GM12892 (cell line): ENCODE data around the gene SPPL2B.

Experiments used
- DNase-seq: peaks from one replicate; pipeline ENCODE4 v3.0.0; 2011; ENCODE audit not compliant: insufficient read length
- FAIRE-seq: peaks from 2 replicates; lab custom pipeline; 2011; peaks lifted over from hg19 to GRCh38; lab: Jason Lieb, UNC
- POLR2A ChIP-seq: IDR thresholded peaks from 2 replicates; pipeline ENCODE4 v1.6.1; 2011; ENCODE audit warnings: low read depth, low read length, control low read depth
- POLR2AphosphoS5 ChIP-seq: IDR thresholded peaks from 2 replicates; pipeline ENCODE4 v1.6.1; 2011; ENCODE audit warnings: low read depth, low read length, control low read depth
- TAF1 ChIP-seq: IDR thresholded peaks from 2 replicates; pipeline ENCODE4 v1.6.1; 2011; ENCODE audit warnings: low read depth, mild to moderate bottlenecking, control low read depth, low read length, borderline replicate concordance

Gene SPPL2B

DNA sequence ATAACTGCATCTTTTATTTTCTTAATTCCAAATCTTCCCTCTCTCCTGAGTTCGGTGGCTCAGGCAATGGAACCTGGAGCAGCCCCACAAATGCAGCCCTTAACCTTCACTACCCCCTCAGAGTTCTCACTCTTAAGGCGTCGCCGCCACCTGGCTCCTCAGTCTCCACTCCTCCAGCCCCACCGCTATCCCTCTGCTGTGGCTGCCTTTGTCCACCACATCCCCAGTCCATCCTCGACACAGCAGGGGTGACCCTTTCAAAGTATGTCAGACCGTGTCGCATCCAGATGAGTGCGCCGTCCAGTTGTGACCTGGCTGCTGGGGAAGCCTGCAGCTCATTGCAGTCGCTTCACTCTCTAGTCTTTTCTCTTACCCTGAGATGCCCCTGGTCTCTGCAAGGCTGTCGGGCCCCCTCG is 1.0 kb downstream of the SPPL2B start:
- TF ChIP-seq POLR2AphosphoS5 (no peak), POLR2A (no peak), TAF1 (no peak)
- DNase-seq = no peak
- no peak for FAIRE-seq

DNA sequence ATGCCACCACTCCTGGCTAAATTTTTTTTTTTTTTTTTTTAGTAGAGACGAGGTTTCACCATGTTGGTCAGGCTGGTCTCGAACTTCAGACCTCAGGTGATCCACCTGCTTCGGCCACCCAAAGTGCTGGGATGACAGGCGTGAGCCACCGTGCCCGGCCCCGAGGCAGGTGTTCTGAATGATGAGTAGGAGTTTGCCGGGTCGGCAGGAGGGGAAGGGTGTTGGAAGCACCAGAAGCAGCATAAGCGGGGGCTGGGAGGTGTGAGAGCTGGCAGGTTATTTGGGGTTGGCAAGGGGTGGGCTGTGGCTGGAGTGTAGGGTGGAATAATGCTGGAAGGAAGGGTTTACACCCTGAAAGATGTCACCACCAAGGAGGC is 1.8 kb downstream of the SPPL2B start:
- DNase-seq (no peak), FAIRE-seq (no peak)
- no peak for TF ChIP-seq TAF1
- no peak for TF ChIP-seq POLR2A
- TF ChIP-seq POLR2AphosphoS5 = no peak

- FAIRE-seq (no peak), DNase-seq (no peak)
- TF ChIP-seq TAF1 = no peak
- TF ChIP-seq POLR2AphosphoS5 = no peak
- TF ChIP-seq POLR2A = no peak
Observed at GRCh38 chr19:2330632-2331284, 2.3 kb downstream of the SPPL2B start.

DNA sequence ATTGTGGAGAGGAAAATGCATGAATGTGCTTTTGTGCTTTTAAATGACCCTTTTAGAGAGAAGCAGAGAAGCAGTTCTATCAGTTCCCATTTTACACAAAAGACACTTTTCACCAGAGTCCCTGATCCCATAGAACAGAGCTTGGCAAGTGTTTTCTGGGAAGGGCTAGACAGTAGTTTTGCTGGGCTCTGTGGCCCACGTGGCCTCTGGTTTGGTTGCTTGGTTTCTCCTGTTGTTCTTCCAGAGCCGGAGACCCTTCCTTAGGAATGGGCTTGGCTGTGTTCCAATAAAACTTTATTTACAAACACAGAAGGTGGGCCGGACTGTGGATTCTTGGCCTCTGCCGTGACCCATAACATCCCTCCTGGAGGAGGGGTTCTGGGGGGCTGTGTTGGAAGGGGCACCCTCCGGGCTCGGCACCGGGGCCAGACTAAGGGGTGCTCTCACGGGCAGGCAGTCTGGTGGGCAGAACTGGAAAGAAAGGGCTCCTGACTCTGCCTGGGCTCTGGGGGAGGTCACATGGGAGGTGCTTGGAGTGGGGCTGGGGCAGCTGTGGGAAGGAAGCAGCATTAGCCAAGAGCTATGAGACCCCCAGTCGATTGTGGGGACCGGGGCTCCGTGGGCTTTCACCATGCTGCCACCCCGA is 3.2 kb downstream of the SPPL2B start:
- TF ChIP-seq TAF1 = no peak
- TF ChIP-seq POLR2AphosphoS5 = no peak
- no peak for TF ChIP-seq POLR2A
- no peak for DNase-seq
- FAIRE-seq = no peak

- FAIRE-seq (peak; percentile 91), DNase-seq (peak; percentile 69)
- TF ChIP-seq POLR2AphosphoS5 (peak; percentile 64), TAF1 (no peak), POLR2A (peak; percentile 61)
Observed at GRCh38 chr19:2332341-2333026, 4.0 kb downstream of the SPPL2B start.

- FAIRE-seq (no peak), DNase-seq (no peak)
- TF ChIP-seq POLR2A (no peak), POLR2AphosphoS5 (no peak), TAF1 (no peak)
Observed at GRCh38 chr19:2333027-2333806, 4.7 kb downstream of the SPPL2B start.

GRCh38 chr19:2333807-2334211 is 5.3 kb downstream of the SPPL2B start:
- FAIRE-seq = no peak
- TF ChIP-seq TAF1 = no peak
- no peak for TF ChIP-seq POLR2AphosphoS5
- TF ChIP-seq POLR2A = no peak
- DNase-seq = no peak

DNA sequence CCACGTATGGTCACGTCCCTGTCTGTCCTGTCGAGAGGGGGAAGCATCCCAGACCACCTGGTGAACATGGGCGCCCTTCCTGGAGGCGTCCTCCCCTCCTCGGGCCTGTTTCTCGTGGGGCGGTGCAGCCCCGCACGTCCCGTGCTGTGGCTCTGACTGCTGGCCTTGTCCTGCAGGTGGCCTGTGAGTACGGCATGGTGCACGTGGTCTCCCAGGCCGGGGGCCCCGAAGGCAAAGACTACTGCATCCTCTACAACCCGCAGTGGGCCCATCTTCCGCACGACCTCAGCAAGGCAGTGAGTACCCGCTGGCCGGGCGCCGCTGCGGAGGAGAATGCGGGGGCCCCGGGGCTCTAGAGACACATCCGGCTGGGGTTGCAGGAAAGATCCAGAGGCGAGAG is 5.9 kb downstream of the SPPL2B start:
- no peak for TF ChIP-seq POLR2AphosphoS5
- TF ChIP-seq POLR2A = no peak
- TF ChIP-seq TAF1 = no peak
- no peak for FAIRE-seq

GRCh38 chr19:2334986-2335846 is 6.7 kb downstream of the SPPL2B start:
- DNase-seq (no peak), FAIRE-seq (no peak)
- TF ChIP-seq TAF1 = no peak
- TF ChIP-seq POLR2AphosphoS5 = no peak
- no peak for TF ChIP-seq POLR2A

More for the DNA sequence above, 5.9 kb downstream of the SPPL2B start:
- DNase-seq = no peak

- DNase-seq (no peak), FAIRE-seq (peak; percentile 24)
- TF ChIP-seq POLR2A (no peak), TAF1 (no peak), POLR2AphosphoS5 (no peak)
Observed at GRCh38 chr19:2335848-2336247, 7.4 kb downstream of the SPPL2B start.

DNA sequence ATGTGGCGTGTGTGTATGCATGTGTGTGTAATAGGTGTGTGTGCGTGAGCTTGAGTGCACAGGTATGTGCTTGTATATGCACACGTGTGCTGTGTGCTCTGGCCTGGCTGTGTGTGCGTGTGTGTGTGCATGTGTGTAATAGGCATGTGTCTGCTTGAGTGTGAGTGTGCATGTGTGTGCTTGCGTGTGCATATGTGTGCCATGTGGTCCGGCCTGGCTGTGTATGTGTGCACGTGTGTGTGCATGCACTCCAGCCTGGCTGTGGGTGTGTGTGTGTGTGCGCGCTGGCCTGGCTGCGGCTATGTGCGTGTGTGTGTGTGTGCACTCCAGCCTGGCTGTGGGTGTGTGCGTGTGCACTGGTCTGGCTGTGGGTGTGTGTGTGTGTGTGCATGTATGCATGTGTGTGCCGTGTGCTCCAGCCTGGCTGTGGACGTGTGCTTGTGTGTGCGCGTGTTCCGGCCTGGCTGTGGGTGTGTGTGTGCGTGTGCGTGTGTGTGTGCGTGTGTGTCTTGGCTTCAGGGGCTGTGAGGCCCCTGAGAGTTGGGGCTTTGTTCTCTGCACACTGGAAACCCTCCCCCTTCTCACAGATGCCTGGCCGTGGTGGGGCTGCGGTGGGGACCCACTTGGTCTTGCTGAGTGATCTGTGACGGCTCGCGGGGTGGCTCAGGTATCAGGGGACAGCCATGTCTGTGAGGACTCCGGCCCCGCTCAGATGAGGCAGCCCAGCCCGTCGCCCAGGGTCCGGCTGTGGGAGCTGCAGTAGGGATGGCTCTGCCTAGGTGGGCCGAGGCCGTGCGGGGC is 8.2 kb downstream of the SPPL2B start:
- no peak for TF ChIP-seq POLR2A
- TF ChIP-seq POLR2AphosphoS5 = 0 out of 2 replicates have a peak, but pooled peaks have one; percentile 37
- DNase-seq (no peak), FAIRE-seq (peak; percentile 67)
